WTC11 (cell line): Measurements from ENCODE around the gene PRDM12.

Experiments
- ATF6 ChIP-seq: sonication (generic); formaldehyde crosslinking; IDR thresholded peaks from 2 replicates; pipeline ENCODE4 v1.8.1; 2023; ENCODE audit warnings: mild to moderate bottlenecking, missing genetic modification reagents
- CTCF ChIP-seq: fragments of 200-600 bp; IDR thresholded peaks from 2 replicates; pipeline ENCODE4 v1.8.0; 2022; ENCODE audit warnings: antibody characterized with exemption
- ESRRA ChIP-seq: sonication (generic); formaldehyde crosslinking; IDR thresholded peaks from 2 replicates; pipeline ENCODE4 v1.8.1; 2022; ENCODE audit warnings: mild to moderate bottlenecking, missing genetic modification reagents, borderline replicate concordance
- ETV6 ChIP-seq: sonication (generic); formaldehyde crosslinking; IDR thresholded peaks from 2 replicates; pipeline ENCODE4 v1.8.1; 2022; ENCODE audit warnings: mild to moderate bottlenecking, missing genetic modification reagents
- TF ChIP-seq, protein P1 (sequence below): sonication (generic); formaldehyde crosslinking; IDR thresholded peaks from 2 replicates; pipeline ENCODE4 v1.8.0; 2022; ENCODE audit warnings: mild to moderate bottlenecking, missing genetic modification reagents
- TF ChIP-seq, protein P2 (sequence below): fragments of 250-450 bp; sonication (Bioruptor Pico); IDR thresholded peaks from 2 replicates; pipeline ENCODE4 v2.1.2; 2022; ENCODE audit warnings: mild to moderate bottlenecking, moderate library complexity
- TF ChIP-seq, protein P3 (sequence below): sonication (generic); formaldehyde crosslinking; IDR thresholded peaks from 2 replicates; pipeline ENCODE4 v1.8.0; 2022; ENCODE audit warnings: missing genetic modification reagents
- TF ChIP-seq, protein P4 (sequence below): sonication (generic); formaldehyde crosslinking; IDR thresholded peaks from 2 replicates; pipeline ENCODE4 v1.8.1; 2022; ENCODE audit warnings: low read depth, mild to moderate bottlenecking, moderate library complexity, missing genetic modification reagents, borderline replicate concordance

GRCh38 chr9:130687615-130688014, 23.2 kb downstream of the PRDM12 start:
- TF ChIP-seq, protein P1, sequence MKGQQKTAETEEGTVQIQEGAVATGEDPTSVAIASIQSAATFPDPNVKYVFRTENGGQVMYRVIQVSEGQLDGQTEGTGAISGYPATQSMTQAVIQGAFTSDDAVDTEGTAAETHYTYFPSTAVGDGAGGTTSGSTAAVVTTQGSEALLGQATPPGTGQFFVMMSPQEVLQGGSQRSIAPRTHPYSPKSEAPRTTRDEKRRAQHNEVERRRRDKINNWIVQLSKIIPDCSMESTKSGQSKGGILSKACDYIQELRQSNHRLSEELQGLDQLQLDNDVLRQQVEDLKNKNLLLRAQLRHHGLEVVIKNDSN (CRISPR knock-in tag): no peak
- no peak for TF ChIP-seq ESRRA (CRISPR knock-in tag)
- no peak for TF ChIP-seq ETV6 (CRISPR knock-in tag)
- TF ChIP-seq, protein P2, sequence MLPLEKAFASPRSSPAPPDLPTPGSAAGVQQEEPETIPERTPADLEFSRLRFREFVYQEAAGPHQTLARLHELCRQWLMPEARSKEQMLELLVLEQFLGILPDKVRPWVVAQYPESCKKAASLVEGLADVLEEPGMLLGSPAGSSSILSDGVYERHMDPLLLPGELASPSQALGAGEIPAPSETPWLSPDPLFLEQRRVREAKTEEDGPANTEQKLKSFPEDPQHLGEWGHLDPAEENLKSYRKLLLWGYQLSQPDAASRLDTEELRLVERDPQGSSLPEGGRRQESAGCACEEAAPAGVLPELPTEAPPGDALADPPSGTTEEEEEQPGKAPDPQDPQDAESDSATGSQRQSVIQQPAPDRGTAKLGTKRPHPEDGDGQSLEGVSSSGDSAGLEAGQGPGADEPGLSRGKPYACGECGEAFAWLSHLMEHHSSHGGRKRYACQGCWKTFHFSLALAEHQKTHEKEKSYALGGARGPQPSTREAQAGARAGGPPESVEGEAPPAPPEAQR (CRISPR knock-in tag): no peak
- no peak for TF ChIP-seq ATF6
- TF ChIP-seq CTCF: no peak
- TF ChIP-seq, protein P3, sequence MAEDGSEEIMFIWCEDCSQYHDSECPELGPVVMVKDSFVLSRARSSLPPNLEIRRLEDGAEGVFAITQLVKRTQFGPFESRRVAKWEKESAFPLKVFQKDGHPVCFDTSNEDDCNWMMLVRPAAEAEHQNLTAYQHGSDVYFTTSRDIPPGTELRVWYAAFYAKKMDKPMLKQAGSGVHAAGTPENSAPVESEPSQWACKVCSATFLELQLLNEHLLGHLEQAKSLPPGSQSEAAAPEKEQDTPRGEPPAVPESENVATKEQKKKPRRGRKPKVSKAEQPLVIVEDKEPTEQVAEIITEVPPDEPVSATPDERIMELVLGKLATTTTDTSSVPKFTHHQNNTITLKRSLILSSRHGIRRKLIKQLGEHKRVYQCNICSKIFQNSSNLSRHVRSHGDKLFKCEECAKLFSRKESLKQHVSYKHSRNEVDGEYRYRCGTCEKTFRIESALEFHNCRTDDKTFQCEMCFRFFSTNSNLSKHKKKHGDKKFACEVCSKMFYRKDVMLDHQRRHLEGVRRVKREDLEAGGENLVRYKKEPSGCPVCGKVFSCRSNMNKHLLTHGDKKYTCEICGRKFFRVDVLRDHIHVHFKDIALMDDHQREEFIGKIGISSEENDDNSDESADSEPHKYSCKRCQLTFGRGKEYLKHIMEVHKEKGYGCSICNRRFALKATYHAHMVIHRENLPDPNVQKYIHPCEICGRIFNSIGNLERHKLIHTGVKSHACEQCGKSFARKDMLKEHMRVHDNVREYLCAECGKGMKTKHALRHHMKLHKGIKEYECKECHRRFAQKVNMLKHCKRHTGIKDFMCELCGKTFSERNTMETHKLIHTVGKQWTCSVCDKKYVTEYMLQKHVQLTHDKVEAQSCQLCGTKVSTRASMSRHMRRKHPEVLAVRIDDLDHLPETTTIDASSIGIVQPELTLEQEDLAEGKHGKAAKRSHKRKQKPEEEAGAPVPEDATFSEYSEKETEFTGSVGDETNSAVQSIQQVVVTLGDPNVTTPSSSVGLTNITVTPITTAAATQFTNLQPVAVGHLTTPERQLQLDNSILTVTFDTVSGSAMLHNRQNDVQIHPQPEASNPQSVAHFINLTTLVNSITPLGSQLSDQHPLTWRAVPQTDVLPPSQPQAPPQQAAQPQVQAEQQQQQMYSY (CRISPR knock-in tag): no peak
- TF ChIP-seq, protein P4, sequence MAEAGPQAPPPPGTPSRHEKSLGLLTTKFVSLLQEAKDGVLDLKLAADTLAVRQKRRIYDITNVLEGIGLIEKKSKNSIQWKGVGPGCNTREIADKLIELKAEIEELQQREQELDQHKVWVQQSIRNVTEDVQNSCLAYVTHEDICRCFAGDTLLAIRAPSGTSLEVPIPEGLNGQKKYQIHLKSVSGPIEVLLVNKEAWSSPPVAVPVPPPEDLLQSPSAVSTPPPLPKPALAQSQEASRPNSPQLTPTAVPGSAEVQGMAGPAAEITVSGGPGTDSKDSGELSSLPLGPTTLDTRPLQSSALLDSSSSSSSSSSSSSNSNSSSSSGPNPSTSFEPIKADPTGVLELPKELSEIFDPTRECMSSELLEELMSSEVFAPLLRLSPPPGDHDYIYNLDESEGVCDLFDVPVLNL: no peak
